KG1 (cell line): ENCODE results near the gene APBB2.

ENCODE experiments used
- DNase-seq: peaks from one replicate; lab custom pipeline; 2025; lab: John Stamatoyannopoulos, UW

APBB2 gene

DNA sequence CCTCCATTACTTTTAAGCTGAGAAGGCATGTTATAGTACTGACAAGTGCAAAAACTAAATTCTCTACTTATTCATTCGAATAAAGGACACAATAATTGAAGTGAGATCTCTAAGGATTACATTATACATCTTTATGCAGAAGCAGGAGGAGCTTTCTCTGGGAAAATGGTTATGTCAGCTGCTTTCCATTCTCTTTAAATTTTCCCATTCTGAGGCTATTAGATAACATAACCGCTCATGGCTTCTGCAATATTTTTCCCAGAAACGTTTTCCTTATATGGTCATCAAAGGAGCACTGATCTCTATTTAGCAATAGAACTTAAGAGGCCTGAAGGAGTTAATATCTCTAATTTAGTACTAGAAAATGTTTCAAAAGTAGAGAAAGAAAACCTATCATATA lies 243.0 kb downstream of the APBB2 start:
- DNase-seq = no peak

DNA sequence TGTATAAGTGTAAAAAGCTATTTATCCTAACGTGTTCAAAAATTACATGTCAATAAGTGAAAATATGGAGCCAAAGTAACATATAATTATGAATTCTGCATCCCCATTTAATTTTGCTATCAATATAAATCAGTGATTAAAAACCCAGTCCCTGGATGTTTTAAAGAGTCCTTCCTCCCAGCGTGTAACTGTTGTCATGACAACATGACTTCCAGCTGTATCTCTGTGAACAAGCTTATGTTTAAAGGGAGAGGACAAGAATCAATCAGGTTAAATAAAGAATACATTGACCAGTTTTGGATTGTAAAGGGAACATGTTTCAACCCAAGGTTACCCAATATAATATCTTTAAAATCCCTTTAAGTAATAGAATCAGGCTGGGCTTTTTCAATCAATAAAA lies 244.8 kb downstream of the APBB2 start:
- no peak for DNase-seq

GRCh38 chr4:40967550-40967949 lies 246.8 kb downstream of the APBB2 start:
- DNase-seq = no peak

DNA sequence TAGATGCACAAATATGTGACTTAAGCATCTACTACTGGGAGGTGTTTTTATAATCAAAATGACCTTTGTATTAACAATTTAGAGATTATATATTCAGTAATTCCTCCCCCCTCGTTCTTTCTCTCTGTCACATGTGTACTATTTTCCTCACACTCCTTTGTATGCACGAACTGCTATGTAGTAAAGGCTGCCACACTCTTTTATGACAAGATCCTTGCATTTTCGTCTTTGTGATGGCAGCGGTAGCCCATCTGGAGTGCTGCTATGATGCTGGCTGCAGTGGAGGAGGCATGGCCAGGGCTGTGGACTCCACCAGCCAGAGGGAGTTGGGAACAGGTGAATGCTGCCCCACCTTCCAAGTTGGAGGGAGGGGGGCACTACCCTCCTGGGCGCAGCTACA lies 248.3 kb downstream of the APBB2 start:
- no peak for DNase-seq

- DNase-seq = no peak
These were observed 250.4 kb downstream of the APBB2 start for GRCh38 chr4:40963897-40964478.

DNA sequence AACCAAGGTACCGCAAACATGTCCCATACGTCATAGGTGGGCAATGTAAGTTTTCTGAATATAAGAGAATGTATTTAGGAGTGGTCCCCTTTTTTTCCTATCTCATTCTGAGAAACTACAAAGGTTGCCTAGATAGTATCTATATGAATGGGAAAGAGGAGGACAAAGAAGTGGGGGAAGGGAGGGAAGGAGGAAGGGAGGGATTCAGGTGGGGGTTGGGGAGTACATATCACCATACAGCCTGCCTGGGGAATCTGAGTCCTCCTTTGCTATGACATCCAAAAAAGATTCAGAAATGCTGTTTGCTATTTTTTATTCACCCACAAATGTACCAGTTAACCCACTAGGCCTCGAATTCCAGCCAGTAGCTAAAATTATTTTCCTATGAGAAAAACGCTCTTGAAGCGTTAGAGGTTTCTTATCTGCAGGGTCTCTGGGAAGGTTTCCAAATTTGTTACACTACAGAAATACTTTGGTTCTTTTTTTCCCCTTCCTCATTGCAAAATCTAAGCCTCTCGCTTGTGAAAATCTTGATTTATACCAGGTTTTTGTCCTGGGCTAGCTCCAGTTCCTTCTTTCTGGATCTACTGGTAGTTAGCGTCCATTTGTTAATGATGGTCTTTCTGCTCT lies 251.7 kb downstream of the APBB2 start:
- DNase-seq = no peak

DNA sequence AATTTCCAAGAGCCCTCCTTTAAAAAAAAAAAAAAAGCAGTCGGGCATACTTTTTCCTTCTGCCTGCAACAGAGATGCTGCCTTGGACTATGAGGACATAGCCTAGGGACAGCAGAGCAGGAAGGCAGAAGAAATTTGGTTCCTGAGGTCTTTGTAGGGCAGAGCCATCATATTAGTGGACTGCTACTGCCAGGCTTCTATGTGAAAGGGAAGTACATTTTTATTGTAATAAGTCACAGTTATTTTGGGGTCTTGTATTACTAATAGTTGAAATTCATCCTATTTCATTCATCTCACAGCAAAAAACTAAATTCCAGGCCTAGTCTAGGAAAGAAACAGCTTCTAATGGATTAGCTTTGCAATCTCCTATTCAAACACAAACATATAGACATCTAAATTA lies 253.4 kb downstream of the APBB2 start:
- DNase-seq = no peak

DNA sequence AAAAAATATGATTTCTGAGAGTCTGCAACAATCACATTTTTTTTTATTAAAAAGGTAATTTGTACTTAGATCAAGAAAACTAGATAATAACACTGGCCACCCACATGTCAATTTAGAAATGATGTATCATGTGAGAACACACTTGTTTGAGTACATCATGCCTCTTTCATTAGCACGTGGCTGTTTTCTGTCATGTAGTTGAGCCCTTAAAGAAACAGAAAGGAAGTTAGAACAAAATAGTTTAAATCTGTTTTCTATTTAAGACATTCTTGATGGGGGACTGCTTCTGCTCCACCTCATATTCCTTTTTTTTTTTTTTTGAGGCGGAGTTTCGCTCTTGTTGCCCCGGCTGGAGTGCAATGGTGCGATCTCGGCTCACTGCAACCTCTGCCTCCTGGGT lies 257.1 kb downstream of the APBB2 start:
- DNase-seq = no peak

DNA sequence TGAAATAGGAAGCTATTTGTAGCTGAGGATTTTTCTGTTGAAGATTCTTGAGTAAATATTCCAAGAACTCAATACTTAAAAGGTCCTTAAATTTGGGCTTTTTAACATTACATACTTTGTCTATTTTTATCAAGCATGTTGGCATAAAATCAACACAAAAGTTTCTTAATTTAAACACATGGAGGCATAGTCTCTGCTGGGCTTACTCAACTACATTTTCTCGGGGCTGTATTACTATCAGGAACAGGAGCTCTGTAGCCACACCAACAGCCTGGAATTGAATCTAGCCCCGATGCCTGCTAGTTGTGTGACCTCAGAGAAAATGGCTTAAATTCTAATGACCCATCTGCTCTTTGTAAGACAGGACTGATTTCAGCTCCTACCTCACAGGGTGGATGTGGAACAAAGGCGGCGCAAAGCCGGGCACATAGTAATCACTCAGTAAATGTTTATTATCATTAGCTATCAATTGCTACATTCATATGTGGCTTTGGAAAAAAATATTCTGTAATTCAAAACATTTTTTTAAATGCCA lies 257.6 kb downstream of the APBB2 start:
- DNase-seq = no peak

DNA sequence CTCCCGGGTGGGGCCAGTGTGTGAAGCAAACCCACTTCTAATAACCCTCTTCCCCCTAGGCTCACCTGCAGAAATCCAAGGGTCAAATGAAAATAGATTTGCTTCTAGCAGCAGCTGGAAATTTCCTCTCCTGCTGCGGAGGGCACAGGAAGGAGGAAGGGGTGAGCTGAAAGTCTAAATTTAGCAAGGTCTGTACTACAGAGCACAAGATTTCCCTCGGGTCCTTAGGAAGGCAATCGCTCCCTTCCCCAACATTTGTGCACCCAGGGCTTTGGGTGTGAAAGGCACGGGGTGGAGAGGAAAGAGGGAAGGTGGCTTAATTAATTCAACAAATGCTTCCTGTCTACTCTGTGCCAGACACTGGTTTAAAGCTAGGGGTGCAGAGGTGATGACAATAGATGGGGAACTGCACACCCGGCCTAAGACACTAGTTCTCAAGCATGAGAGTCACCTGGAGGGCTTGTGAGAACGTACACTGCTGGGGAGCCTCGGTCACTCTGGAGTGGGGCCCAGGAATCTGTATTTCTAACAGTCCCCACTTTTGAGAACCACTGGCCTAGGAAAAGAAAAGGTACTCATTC lies 260.2 kb downstream of the APBB2 start:
- no peak for DNase-seq

- no peak for DNase-seq
These were observed 260.9 kb downstream of the APBB2 start for GRCh38 chr4:40953283-40954087.

DNA sequence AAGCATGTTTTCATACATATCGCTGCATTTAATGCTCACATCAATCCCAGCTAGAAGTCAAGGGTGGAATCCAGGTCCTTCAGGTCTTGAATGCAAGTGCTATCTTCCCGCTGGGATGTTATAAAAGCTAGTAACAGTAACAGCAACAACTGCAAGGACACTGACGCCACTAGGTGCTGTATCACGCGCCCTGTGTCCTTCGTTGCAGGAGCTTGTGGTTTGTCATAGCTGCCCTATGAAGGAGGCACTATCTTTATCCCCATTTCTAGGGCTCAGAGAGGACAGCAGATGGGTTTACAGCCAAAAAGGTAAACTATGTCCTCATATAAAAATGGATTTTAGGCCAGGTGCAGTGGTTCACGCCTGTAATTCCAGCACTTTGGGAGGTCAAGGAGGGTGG lies 261.7 kb downstream of the APBB2 start:
- no peak for DNase-seq

DNA sequence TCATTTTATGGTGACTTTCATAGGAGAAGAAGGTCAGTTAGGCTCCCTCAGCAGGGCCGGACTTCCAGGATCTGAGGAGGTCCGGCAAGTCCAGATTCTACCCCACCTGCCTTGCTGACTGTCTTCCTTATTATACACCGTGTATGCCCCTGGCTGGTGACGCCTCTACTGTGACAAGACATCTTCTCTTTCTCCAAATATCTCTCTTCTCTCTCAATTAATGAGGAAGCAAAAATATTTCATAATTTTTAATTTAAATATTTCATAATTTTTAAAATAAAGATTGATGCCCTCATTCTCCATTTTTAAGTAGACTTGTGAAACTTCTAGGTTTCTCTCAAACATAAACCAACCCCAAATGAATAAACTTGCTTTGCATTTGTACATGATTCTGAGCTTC lies 262.1 kb downstream of the APBB2 start:
- no peak for DNase-seq

DNA sequence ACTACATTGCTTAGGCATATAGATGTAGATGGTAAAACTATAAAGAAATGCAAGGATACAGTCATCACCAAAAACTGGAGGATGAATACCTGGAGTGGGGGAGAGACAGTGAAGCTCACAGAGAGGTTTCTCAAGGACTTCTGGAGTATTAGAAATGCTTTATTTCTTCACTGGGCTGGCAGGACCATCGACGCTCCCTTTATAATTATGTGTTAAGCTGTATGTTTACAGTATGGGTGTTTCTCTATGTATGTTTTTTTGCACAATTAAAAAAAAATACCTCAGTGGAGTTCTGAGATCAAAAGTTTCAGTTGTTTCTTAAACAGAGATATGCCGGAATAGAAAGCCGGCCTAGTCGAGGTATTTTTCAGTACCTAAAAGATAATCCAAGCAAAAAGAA lies 263.3 kb downstream of the APBB2 start:
- no peak for DNase-seq

GRCh38 chr4:40949358-40950100 lies 264.8 kb downstream of the APBB2 start:
- DNase-seq = no peak

DNA sequence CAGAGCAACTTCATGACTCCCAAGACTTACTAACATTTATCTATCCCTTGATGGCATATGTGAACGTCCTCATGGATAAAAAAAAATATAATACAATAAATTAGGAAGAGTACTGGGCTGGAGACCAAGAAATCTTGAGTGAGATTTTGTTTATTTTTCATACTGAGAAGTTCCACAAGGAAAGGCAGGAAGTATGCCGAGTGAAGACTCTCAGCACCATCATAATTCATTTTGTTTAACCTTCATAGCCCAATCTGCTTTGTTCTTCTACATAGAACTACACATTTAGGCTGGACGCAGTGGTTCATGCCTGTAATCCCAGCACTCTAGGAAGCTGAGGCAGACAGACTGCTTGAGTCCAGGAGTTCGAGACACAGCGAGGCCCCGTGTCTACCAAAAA lies 266.3 kb downstream of the APBB2 start:
- no peak for DNase-seq

- no peak for DNase-seq
These were observed 267.7 kb downstream of the APBB2 start for GRCh38 chr4:40946652-40947051.

GRCh38 chr4:40940756-40941155 lies 273.6 kb downstream of the APBB2 start:
- no peak for DNase-seq

DNA sequence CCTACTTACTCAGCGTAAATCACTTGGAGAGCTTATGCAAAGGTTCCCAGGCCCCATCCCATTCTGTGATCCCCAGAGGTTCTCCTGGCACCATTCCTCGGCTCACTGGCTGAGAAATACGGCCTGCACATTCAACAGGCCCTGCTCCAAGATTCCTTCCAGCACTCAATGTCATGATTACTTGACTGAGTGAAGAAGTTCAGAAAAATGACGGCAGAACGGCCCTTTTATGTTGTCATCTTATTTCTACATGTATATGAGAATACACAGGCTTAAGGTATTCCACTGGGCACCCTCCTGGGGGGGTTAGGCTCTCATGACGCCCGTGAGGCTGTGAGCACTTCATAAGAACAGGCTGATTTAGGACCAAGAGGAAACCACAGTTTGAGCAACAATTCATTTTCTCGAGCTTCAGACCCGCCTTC lies 274.0 kb downstream of the APBB2 start:
- DNase-seq = no peak

GRCh38 chr4:40939856-40940255 lies 274.5 kb downstream of the APBB2 start:
- DNase-seq = no peak

DNA sequence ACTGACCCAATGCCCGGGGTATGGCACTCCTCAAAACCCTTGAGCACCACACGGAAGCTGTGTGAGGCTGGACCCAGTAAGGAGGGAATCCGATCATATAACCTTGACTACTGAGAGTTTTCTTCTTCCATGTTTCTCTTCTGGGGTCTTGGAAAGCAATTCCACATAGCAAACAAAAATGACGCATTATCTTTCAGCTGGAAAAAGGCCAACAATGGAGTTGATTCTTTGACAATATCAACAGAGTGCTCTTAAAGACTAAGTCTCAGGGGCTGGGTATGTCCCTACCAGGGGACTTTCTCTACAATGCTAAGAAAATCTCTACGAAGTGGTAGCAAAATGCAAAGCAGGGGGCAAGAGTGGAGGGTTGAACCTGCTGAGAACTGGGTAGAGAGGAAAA lies 276.0 kb downstream of the APBB2 start:
- DNase-seq = no peak

DNA sequence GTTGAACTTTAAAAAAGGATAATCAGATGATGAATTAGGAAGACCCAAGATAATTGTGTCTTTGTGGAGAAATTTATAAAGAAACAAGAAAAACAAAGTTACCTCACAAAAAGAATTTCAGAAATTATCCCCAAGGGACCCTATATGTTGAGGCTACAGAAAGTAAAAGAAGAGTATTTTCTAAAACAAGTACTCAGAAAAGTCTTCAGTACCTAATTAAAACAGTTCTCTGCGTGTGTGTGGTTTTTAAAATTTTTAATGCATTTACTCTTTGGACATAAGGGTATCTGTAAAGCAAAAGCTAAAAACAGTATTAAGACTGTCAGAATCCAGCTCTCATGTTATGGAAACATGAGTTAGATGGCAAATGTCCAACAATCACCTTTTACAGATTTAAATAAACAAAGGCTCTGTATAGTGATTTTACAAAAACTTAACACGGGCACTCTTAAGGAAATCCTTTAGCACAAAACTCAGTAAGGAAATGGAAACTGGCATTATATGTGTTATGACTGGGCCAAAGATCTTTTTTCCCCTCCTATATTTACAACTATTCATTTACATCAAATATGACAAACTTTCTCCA lies 277.1 kb downstream of the APBB2 start:
- no peak for DNase-seq
